Pons (tissue), 1 donor: Measurements from ENCODE around the gene TSPOAP1.

Experiments used
- DNase-seq: peaks from one replicate; pipeline ENCODE4 v3.0.0-alpha.2; 2016; ENCODE audit warnings: low spot score

The TSPOAP1 gene

GRCh38 chr17:58339755-58340404, 11.3 kb upstream of the TSPOAP1 start:
- no peak for DNase-seq

DNA sequence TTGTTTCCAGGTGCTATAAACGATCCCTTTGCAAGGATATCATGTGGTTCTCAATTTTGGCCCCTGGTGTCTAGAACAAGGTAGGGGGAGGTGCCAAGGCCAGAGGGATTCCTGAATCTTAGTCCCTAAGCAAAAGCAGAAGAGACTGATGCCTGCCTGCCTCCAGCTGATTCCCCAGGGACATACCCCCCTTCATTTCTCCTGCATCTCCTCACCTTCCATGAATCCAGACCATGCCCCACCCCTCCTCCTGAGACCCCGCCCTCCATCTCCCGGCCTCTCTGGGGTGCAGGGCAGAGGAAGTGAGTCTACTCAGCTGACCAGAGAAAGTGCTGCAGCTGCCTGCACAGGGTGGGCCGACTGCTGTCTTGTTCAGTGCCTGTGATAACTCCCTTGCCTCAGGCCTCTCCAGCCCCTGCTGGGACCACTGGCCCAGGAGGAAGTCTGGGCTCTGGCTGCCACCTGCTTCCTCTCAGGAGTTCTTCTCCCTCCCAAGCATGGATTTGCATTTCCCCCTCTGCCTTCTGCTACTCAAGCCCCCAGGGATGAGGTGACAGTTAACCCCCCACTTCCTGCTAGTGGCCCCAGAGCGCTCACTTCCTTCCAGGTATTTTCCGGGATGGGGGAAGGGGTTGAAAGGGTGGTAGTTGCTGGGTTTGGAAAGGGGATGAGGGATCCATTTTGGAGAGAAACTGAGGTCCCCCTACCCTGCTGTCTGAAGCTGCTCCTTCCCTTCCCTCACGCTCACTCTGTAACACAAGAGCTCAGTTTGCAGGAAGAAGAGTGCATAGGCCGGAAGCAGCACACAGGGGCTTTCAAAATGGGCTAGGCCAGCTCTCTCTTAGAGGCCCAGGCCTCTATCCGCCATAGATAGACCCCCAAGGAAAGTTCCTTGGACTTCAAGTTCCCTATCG, 10.5 kb upstream of the TSPOAP1 start:
- DNase-seq: peak; percentile 41

DNA sequence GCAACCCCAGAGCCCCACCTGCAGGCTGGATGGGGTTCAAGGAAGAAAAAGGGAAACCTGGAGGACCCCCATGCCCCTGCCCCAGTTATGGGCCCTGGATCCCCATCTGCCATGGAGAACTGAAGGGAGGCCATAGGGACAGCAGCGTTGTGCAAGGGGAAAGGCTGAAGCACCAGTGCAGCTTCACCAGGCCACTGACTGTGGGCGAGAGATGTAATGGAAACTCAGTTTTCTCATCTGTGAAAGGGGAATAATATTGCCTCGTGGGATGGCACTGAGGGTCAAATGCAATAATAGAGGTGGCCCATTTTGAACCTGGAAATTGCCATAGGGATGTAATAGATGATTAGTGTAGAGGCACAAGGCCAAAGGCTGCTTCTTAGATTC, 9.9 kb upstream of the TSPOAP1 start:
- no peak for DNase-seq

DNA sequence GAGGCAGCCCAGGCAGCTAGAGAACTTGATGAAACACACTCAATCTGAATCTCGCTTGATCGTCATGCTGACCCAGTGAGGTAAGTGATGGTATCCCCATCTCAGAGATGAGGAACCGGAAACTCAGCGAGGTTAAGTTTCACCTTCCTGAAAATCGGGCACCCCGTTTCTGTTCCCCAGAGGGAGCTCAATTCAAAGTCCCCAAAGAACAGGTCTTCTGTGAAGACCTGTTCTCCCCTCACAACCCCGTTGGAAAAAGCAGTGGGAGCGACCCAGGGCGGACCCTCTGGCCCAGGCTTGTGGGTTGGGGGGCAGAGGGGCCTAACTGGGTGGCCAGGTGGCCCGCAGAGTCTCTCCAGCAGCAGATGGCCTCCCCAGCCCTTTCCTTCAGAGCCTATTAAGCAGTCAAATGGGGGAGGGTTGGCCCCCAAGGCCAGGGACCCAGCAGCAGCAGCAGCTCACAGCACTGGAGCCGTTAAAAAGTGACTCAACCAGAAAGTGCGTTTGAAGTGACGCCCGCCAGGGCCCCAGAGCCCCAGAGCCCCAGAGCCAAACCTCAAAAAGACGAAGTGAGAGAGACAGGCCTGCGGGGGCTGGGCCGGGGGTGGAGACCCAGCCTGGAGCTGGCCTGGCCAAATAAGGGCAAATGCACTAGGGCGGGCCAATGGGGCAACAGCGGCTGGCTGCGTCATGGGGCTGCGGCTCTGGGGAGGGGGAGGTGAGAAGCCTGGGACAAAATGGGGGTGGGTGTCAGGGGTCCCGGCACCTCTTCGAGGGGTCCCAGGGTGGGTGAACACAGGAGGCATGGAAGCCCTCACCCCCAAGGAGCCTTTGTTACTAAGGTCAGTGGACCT, 9.2 kb upstream of the TSPOAP1 start:
- DNase-seq: peak; percentile 72

GRCh38 chr17:58337210-58337599, 8.6 kb upstream of the TSPOAP1 start:
- DNase-seq: no peak

DNA sequence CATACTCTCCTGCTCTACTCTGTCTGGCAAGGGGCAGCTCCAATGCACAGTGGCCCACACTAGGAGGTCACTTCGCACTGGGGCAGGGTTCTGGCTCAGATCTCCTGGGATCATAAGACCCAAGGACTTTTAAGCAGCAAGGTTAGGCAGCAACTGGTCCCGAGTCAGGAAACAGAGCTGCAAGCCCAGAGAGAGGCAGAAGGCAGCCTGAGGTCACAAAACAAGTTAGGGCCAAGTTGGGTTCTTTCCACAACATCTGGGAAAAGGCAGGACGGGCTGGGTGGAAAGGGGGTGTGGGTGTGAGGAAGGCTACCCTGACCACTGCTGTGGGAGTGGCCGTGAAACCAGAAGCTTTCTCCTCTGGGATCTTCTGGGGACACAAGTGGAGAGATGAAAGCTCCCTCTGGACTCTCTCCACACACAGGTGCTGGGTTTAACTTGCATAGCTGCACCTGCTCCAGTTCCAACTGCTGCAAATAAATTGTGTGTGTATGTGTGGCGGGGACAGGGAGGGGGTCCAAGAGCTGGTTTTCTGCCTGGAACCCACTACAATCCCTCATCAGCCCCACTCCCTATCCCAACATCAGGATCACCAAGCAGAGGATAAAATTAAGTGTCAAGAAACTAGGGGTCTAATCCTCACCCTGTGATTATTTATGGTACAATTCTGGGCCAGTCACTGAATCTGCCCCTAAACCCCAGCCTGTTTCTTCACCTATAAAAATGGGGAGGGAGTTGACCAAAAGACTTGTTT, 8.0 kb upstream of the TSPOAP1 start:
- no peak for DNase-seq

DNA sequence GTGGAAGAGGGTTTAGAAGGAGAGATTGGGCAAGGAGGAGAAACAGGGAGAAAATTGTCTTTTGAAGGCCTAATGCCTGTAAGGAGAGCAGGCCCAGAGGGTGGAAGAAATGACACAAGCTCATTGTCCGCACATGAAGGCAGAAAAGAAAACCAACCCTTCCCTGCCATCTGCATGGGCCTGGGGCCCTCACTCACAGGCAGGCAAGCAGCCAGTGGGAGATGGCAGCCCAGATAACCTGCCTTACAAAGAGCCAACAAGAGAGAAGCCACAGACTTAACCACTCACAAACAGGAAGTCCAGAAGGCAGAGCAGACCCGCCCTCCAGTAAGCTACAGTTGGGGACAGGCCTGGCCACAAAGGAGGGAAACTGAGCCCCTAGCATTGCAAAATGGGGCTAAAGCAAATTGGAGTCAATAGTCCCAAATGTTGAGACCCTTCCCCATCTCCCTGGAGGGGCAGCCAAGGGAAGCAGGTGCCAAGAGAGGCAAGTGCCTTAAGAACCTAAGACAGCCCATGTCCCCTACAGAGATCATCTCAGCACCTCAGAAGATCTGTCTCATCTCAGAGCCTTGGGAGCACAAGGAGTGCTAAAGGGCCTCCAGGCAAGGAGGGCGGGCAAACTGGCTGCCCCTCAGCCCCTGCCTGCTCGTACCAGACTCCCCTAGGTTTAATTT, 7.3 kb upstream of the TSPOAP1 start:
- peak; percentile 47 for DNase-seq

GRCh38 chr17:58335061-58335731, 6.6 kb upstream of the TSPOAP1 start:
- no peak for DNase-seq

- no peak for DNase-seq
Observed at GRCh38 chr17:58334661-58335060, 6.1 kb upstream of the TSPOAP1 start.

GRCh38 chr17:58334256-58334655, 5.7 kb upstream of the TSPOAP1 start:
- DNase-seq: no peak

- DNase-seq: no peak
Observed at GRCh38 chr17:58333736-58334207, 5.2 kb upstream of the TSPOAP1 start.

DNA sequence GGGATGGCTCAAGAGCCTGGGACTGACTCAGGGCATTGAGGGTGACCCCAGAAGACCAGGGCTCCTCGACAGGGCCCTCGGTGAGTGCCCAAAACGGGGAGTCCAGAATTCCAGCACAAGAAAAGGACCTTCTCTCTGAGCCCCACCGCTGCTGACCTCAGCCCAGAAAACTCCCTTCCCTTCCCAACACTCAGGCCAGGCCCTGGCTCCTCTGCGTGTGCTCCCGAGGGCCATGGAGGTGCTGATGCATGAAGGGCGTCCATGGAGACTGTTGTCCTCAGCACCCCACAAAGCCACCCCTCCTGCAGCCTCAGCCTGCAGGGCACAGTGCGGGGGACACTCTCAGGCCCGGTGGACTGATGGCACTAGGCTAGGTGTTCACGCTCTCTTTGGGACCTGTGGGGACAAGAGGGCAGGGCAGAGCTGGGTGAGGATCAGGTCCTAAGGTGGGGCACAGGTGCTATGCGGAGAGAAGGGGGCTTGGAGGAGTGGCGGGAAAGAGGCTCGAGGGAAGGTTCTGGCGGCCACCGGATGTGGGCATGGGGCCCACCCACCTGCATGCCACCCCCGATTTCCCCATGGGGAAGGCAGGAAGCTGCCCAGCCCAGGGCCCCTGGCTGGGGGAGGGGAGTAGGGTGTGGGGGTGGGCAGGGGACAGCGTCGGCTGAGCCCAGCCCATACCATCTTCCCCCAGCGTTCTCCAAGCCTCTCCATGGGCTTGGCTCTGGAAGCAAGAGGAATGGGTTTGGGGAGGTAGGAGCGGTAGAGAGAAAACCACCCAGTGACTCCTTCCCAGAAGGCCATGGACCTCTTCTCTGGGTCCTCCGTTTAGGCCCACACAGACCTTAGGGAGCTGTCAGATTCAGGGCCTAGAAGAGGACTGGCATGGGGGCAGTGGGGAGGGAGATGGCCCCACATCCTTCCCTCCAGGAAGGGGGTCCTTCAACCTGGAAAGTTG, 4.5 kb upstream of the TSPOAP1 start:
- DNase-seq: no peak

GRCh38 chr17:58331815-58332777, 3.5 kb upstream of the TSPOAP1 start:
- DNase-seq: peak; percentile 54

DNA sequence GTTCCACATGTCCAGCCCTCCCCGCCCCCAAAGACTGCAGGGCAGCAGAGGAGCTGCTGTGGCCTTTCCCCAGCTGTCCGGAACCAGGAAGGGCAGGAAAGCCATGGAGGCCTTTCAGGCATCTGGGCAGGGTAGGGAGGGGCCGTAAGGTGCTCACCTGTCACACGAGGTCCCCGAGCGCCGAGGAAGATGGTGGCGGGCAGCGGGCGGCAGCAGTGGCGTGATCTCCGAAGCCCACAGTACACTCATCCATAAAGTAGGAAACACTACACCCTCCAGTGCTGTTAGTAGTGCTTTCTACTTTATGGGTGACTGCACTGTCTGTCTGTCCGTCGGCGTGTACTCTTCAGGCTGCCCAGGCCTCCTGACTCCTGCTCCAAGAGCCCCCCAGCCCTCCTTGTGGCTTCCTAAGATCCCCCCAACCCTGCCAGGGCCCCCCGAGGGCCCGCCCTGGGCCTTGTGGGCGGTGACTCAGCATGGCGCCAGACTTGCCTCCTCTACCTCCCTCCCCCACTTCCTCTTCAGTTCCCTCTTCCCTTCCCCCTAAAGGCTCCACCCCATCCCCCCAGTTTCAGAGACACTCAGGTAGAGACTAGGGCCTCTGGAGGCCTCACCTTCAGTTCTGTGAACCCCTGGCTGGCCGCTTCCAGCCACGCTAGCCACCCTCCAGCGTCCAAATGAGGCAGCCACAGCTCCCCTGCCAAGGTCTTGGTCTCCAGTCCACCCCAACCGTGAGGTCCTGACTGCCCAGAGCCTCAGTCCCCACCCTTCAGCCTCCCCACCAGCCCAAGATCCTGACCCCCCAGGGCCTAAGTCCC, 2.6 kb upstream of the TSPOAP1 start:
- DNase-seq: peak; percentile 38

DNA sequence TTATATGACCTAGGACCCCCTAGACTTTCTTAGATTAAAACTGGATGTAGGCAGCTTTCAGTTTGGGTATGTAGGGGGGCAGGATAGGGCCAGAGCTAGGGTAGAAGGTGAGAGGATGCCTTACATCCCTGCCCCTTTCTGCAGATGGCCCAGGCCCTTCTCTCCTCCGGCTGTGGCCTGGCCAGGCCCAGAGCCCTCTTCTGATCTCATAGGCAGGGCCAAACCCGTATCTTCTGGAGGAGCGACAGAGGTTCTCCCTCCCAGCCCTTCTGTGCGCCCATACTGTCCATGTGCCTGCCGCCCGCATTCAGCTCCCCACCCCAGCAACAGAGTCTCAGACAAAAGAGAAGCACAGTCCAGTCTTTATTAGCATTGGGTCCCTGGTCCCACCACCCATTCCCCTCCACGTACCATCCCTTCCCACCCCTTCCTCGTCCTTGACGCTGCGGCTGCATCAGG, 2.0 kb upstream of the TSPOAP1 start:
- DNase-seq: no peak

DNA sequence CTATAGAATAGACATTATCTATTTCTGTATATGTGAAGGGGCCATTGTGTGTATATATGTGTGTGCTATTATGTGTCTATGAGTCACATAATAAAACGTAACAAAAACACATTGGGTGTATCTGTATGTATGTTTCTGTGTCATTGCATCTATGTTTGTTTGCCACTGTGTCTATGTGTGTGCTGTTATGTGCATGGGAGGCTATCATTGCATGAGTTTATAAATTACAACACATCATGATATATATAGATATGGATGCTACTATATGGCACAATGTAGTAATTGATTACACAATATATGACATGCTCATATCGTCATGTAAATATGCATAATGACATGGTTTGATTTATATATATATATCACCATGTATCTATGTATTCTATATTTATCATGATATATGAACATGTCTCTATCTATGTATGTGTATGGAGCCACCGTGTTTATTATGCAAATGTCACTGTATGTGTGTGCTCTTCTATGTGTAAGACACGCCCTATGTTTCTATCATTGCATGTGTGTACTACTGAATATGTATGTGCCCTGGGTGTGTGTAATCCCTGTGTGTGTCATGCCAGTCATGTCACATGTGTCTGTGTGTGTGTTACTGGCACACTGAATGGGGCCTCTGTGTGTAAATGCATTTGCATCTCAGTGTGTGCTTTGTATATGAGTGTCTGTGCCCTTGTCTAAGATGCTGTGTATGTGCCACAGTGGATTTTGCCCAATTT, 1.4 kb upstream of the TSPOAP1 start:
- DNase-seq: no peak
